ENCODE measurements around the gene CYP2W1. TPM values are rescaled to one million over a fixed set of nuclear protein-coding genes. Genes with fewer than 3 reads are reported as not detected.

Gene CYP2W1
- total and polyA plus RNA-seq, 4 donors, result 0.05 to 8.1 TPM; not detected in 2

- no peak overlapping the region for H3K9ac ChIP-seq (ENCODE audit: insufficient read depth in 1 of 2, low read length in 2 of 2)
- H3K27ac ChIP-seq (ENCODE audit: low read depth in 1 of 2, low read length in 1 of 2), result no peak overlapping the region
- no peaks in the 10 kb centered on the region for H3K27me3 ChIP-seq (ENCODE audit: control insufficient read depth in 3 of 3, insufficient read depth in 3 of 3, low read length in 2 of 3)
- DNase-seq (no peak), ATAC-seq (ENCODE audit: insufficient read depth, low FRiP score) (no peak)
- WGBS, 2 donors, result 91 to 97% methylated on average over 40 to 51 of the region's 51 CpGs
- no peak for TF ChIP-seq CTCF (IDR thresholded peaks at IDR 0.05; ENCODE audit: control extremely low read depth, extremely low read depth)
- peaks cover 0 to 11% (median 4%) of the 10 kb centered on the region in 4 donors for H3K36me3 ChIP-seq (ENCODE audit: control insufficient read depth in 4 of 4, insufficient read depth in 4 of 4, low read length in 4 of 4)
- H3K9me3 ChIP-seq (ENCODE audit: control insufficient read depth in 4 of 4, insufficient read depth in 3 of 4, low read length in 3 of 4), result no peaks in the 10 kb centered on the region
- H3K4me3 ChIP-seq, result no peak overlapping the region
- H3K4me1 ChIP-seq (ENCODE audit: control insufficient read depth in 5 of 5, insufficient read depth in 5 of 5, low read length in 5 of 5), result peaks cover 0 to 3% (median 0%) of the 10 kb centered on the region in 5 donors
These were observed 33.9 kb downstream of the CYP2W1 start for GRCh38 chr7:1016577-1017531.

GRCh38 chr7:1017586-1018333, 34.8 kb downstream of the CYP2W1 start:
- 95% methylated on average over 34 of the region's 34 CpGs for WGBS, 2 donors

GRCh38 chr7:1018334-1018695, 35.3 kb downstream of the CYP2W1 start:
- DNase-seq (no peak), ATAC-seq (ENCODE audit: insufficient read depth, low FRiP score) (no peak)
- no peak for TF ChIP-seq CTCF (IDR thresholded peaks at IDR 0.05; ENCODE audit: control extremely low read depth, extremely low read depth)
- no peaks in the 10 kb centered on the region for H3K27me3 ChIP-seq (ENCODE audit: control insufficient read depth in 3 of 3, insufficient read depth in 3 of 3, low read length in 2 of 3)
- peaks cover 0 to 16% (median 4%) of the 10 kb centered on the region in 4 donors for H3K36me3 ChIP-seq (ENCODE audit: control insufficient read depth in 4 of 4, insufficient read depth in 4 of 4, low read length in 4 of 4)
- H3K9me3 ChIP-seq (ENCODE audit: control insufficient read depth in 4 of 4, insufficient read depth in 3 of 4, low read length in 3 of 4), result no peaks in the 10 kb centered on the region
- no peak overlapping the region for H3K4me3 ChIP-seq
- no peak overlapping the region for H3K27ac ChIP-seq (ENCODE audit: low read depth in 1 of 2, low read length in 1 of 2)
- WGBS, 2 donors, result 93 to 95% methylated on average over 13 of the region's 13 CpGs
- no peak overlapping the region for H3K9ac ChIP-seq (ENCODE audit: insufficient read depth in 1 of 2, low read length in 2 of 2)
- peaks cover 0 to 3% (median 0%) of the 10 kb centered on the region in 5 donors for H3K4me1 ChIP-seq (ENCODE audit: control insufficient read depth in 5 of 5, insufficient read depth in 5 of 5, low read length in 5 of 5)

More at GRCh38 chr7:1017586-1018333, 34.8 kb downstream of the CYP2W1 start:
- Histone ChIP-seq H3K4me1 (ENCODE audit: control insufficient read depth in 5 of 5, insufficient read depth in 5 of 5, low read length in 5 of 5) (peaks cover 0 to 3% (median 0%) of the 10 kb centered on the region in 5 donors), H3K27ac (ENCODE audit: low read depth in 1 of 2, low read length in 1 of 2) (no peak overlapping the region), H3K27me3 (ENCODE audit: control insufficient read depth in 3 of 3, insufficient read depth in 3 of 3, low read length in 2 of 3) (no peaks in the 10 kb centered on the region), H3K9me3 (ENCODE audit: control insufficient read depth in 4 of 4, insufficient read depth in 3 of 4, low read length in 3 of 4) (no peaks in the 10 kb centered on the region), H3K9ac (ENCODE audit: insufficient read depth in 1 of 2, low read length in 2 of 2) (no peak overlapping the region), H3K4me3 (no peak overlapping the region), H3K36me3 (ENCODE audit: control insufficient read depth in 4 of 4, insufficient read depth in 4 of 4, low read length in 4 of 4) (peaks cover 0 to 15% (median 4%) of the 10 kb centered on the region in 4 donors)
- TF ChIP-seq CTCF (IDR thresholded peaks at IDR 0.05; ENCODE audit: control extremely low read depth, extremely low read depth), result no peak
- ATAC-seq (ENCODE audit: insufficient read depth, low FRiP score) (no peak), DNase-seq (no peak)
